Endothelial cell of umbilical vein (primary cell): ENCODE results near the gene SPO11. TPM values are rescaled to one million over a fixed set of nuclear protein-coding genes. Genes with fewer than 3 reads are reported as not detected.

Experiments
- BruUV-seq: library from RNA; stranded (reverse); fragments of 400-500 nt; replicated peaks from 2 replicates; lab custom pipeline; 2021; lab: Mats Ljungman, UMichigan
- CTCF ChIA-PET: fragments of 300-600, 350-600 bp; sonication (Branson Sonifier 250); formaldehyde crosslinking; loops from one replicate; lab custom pipeline; 2021; ENCODE audit warnings: antibody characterized with exemption, inconsistent platforms; lab: Charles Lee
- POLR2A ChIA-PET: fragments of 300-600, 350-600 bp; sonication (Branson Sonifier 250); formaldehyde crosslinking; loops from one replicate; lab custom pipeline; 2021; ENCODE audit warnings: antibody characterized with exemption, inconsistent platforms; lab: Charles Lee
- DNase-seq: peaks from one replicate; pipeline ENCODE4 v3.0.0-alpha.2; 2011; ENCODE audit warnings: low read depth, low spot score
- FAIRE-seq: peaks from 2 replicates; lab custom pipeline; 2011; peaks lifted over from hg19 to GRCh38; lab: Jason Lieb, UNC
- H2AFZ ChIP-seq: 2 replicates; pipeline ENCODE4 v1.6.0; 2012; ENCODE audit warnings: low read depth, low read length, control low read depth, inconsistent platforms
- H3K27ac ChIP-seq: 2 replicates; pipeline ENCODE4 v1.5.1; 2011; ENCODE audit warnings: low read depth, mild to moderate bottlenecking, control low read depth, low read length, moderate library complexity; ENCODE audit not compliant: insufficient read depth
- H3K27me3 ChIP-seq, 2 experiments: 2 replicates each; pipeline versions ENCODE4 v1.6.0 to v1.6.1; 2011; ENCODE audit warnings: low read length in 2 of 2, mixed read lengths in 1 of 2; ENCODE audit not compliant: control insufficient read depth in 2 of 2, insufficient read depth in 2 of 2
- H3K36me3 ChIP-seq, 2 experiments: 2 replicates in 1 of 2; 3 replicates in 1 of 2; pipeline ENCODE4 v1.5.1; 2011; ENCODE audit warnings: low read length in 2 of 2, mild to moderate bottlenecking in 1 of 2, moderate library complexity in 1 of 2; ENCODE audit not compliant: control insufficient read depth in 2 of 2, insufficient read depth in 2 of 2; ENCODE audit errors: extremely low read depth in 1 of 2
- H3K4me1 ChIP-seq: 3 replicates; pipeline ENCODE4 v1.5.1; 2011; ENCODE audit warnings: mild to moderate bottlenecking, low read length; ENCODE audit not compliant: control insufficient read depth, insufficient read depth; ENCODE audit errors: extremely low read depth
- H3K4me2 ChIP-seq: 2 replicates; pipeline ENCODE4 v1.6.1; 2011; ENCODE audit warnings: low read length, control low read depth, mixed read lengths; ENCODE audit not compliant: insufficient read depth
- H3K4me3 ChIP-seq, 3 experiments: fragments of 200-600 bp in 1 of 3; sonication (generic), shearing (Covaris generic) in 1 of 3; replicated peaks in 1 of 3; 2 replicates each; pipeline ENCODE4 v1.5.1; 2011 to 2016; ENCODE audit warnings: control low read depth in 3 of 3, low read length in 3 of 3, mild to moderate bottlenecking in 2 of 3, inconsistent platforms in 1 of 3, low read depth in 1 of 3, moderate library complexity in 1 of 3; ENCODE audit not compliant: insufficient read depth in 1 of 3
- H3K79me2 ChIP-seq: 2 replicates; pipeline ENCODE4 v1.6.0; 2012; ENCODE audit warnings: low read length, inconsistent platforms; ENCODE audit not compliant: control insufficient read depth, insufficient read depth
- H3K9ac ChIP-seq: replicated peaks from 2 replicates; pipeline ENCODE3; 2011; ENCODE audit warnings: low read length, control low read depth; ENCODE audit not compliant: insufficient read depth; ENCODE audit errors: extremely low read depth
- H3K9me1 ChIP-seq: replicated peaks from 3 replicates; pipeline ENCODE4 v1.6.0; 2011; ENCODE audit warnings: mild to moderate bottlenecking, low read length; ENCODE audit not compliant: control insufficient read depth, insufficient read depth; ENCODE audit errors: extremely low read depth
- H3K9me3 ChIP-seq: replicated peaks from 2 replicates; pipeline ENCODE4 v1.5.1; 2012; ENCODE audit warnings: low read length, inconsistent platforms; ENCODE audit not compliant: control insufficient read depth, insufficient read depth
- H4K20me1 ChIP-seq: replicated peaks from 2 replicates; pipeline ENCODE3; 2011; ENCODE audit warnings: mild to moderate bottlenecking, low read length; ENCODE audit not compliant: control insufficient read depth, insufficient read depth; ENCODE audit errors: extremely low read depth
- EZH2 ChIP-seq: IDR thresholded peaks from 2 replicates; pipeline ENCODE4 v1.6.1; 2012; ENCODE audit warnings: borderline replicate concordance, low read depth, mild to moderate bottlenecking, moderate library complexity, low read length, inconsistent platforms; ENCODE audit not compliant: severe bottlenecking
- FOS ChIP-seq: IDR thresholded peaks from 2 replicates; pipeline ENCODE4 v1.6.1; 2011; ENCODE audit warnings: mild to moderate bottlenecking, low read length, moderate library complexity, borderline replicate concordance; ENCODE audit not compliant: insufficient read depth
- GATA2 ChIP-seq: IDR thresholded peaks from 2 replicates; pipeline ENCODE4 v1.7.0; 2011; ENCODE audit warnings: low read depth, mild to moderate bottlenecking, moderate library complexity, mixed read lengths, low read length; ENCODE audit not compliant: insufficient read length, insufficient read depth
- MYC ChIP-seq: IDR thresholded peaks from one replicate; pipeline ENCODE4 v1.6.1; 2011; ENCODE audit warnings: mild to moderate bottlenecking, low read depth, low read length
- POLR2A ChIP-seq: IDR thresholded peaks from 2 replicates; pipeline ENCODE4 v1.6.1; 2012; ENCODE audit warnings: low read depth, mild to moderate bottlenecking, control low read depth, low read length
- dilution Hi-C: fragments of 300-500 bp; cut with MboI; formaldehyde crosslinking; loops from one replicate; pipeline ENCODE4 v1.15.0; 2019; ENCODE audit warnings: low sequenced_read_pairs; ENCODE audit not compliant: extremely low pct_ligation_motif_present
- intact Hi-C: fragments of 100-400 bp; cut with micrococcal nuclease; formaldehyde crosslinking; loops from one replicate; pipeline ENCODE4 v1.10.0; 2022
- polyA plus RNA-seq, 4 experiments: library from polyadenylated mRNA; depleted of rRNA in 3 of 4; stranded (reverse) in 3 of 4; unstranded in 1 of 4; fragments of >200 nt; gene quantifications; 2 replicates each; pipeline versions ENCODE4 v1.2.1 to v1.2.3, GENCODE V29; 2011 to 2012; ENCODE audit warnings: missing spikeins in 1 of 4
- total RNA-seq: library from RNA; stranded (reverse); gene quantifications from 2 replicates; pipeline ENCODE4 v1.2.3, GENCODE V29; 2021
- TF ChIP-seq, protein P1 (sequence below), 2 donors: IDR thresholded peaks; 1 replicate in 1 of 2; 2 replicates in 1 of 2; pipeline ENCODE4 v1.5.1; 2011; ENCODE audit warnings: low read length in 2 of 2, mild to moderate bottlenecking in 2 of 2, moderate library complexity in 2 of 2, control low read depth in 1 of 2, inconsistent platforms in 1 of 2, low read depth in 1 of 2; ENCODE audit not compliant: insufficient read depth in 1 of 2; ENCODE audit errors: extremely low read depth in 1 of 2
- TF ChIP-seq, protein P2 (sequence below): IDR thresholded peaks from 2 replicates; pipeline ENCODE4 v1.6.1; 2011; ENCODE audit not compliant: insufficient read depth, insufficient read length

Gene SPO11
- total and polyA plus RNA-seq, 2 donors (not counting 3 experiments of a cell fraction or from before 2014, with no cell fraction given): not detected

DNA sequence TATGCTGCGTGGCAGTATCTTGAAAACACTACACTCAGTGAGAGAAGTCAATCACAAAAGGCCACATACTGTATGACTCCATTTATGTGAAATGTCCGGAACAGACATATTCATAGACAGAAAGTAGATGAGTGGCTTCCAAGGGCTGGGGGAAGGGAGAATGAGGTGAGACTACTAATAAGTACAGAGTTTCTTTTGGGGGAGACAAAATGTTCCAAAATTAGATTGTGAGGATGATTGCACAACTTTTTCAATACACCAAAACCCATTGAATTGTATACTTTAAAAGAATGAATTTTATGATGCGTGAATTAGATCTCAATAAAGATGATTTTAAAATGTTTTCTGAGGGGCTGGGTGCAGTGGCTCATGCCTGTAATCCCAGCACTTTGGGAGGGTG, 9.2 kb upstream of the SPO11 start:
- no peak overlapping the region for H2AFZ ChIP-seq
- H3K9me1 ChIP-seq: no peaks in the 10 kb centered on the region
- ChIA-PET POLR2A (no interaction called here), CTCF (interaction anchor here (1.2 kb wide), 1 partner anchor 12 kb away, joined by 3 read pairs; no protein-coding TSS in a partner anchor)
- no peak overlapping the region for H3K4me3 ChIP-seq
- H3K27me3 ChIP-seq: no peaks in the 10 kb centered on the region
- intact Hi-C loops (no loop called here), dilution Hi-C loops (no loop called here)
- H3K9me3 ChIP-seq: no peaks in the 10 kb centered on the region
- H3K36me3 ChIP-seq: no peaks in the 10 kb centered on the region
- DNase-seq (no peak), FAIRE-seq (no peak)
- H3K27ac ChIP-seq: no peak overlapping the region
- no peak overlapping the region for H3K9ac ChIP-seq
- no peak overlapping the region for H3K4me2 ChIP-seq
- no peaks in the 10 kb centered on the region for H3K4me1 ChIP-seq
- BruUV-seq: no TSS peak
- TF ChIP-seq, protein P1, sequence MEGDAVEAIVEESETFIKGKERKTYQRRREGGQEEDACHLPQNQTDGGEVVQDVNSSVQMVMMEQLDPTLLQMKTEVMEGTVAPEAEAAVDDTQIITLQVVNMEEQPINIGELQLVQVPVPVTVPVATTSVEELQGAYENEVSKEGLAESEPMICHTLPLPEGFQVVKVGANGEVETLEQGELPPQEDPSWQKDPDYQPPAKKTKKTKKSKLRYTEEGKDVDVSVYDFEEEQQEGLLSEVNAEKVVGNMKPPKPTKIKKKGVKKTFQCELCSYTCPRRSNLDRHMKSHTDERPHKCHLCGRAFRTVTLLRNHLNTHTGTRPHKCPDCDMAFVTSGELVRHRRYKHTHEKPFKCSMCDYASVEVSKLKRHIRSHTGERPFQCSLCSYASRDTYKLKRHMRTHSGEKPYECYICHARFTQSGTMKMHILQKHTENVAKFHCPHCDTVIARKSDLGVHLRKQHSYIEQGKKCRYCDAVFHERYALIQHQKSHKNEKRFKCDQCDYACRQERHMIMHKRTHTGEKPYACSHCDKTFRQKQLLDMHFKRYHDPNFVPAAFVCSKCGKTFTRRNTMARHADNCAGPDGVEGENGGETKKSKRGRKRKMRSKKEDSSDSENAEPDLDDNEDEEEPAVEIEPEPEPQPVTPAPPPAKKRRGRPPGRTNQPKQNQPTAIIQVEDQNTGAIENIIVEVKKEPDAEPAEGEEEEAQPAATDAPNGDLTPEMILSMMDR (IDR thresholded peaks at IDR 0.05; ENCODE audit: extremely low read depth in 1 of 2, insufficient read depth in 1 of 2, low read depth in 1 of 2, low read length in 2 of 2): no peak
- TF ChIP-seq, protein P2, sequence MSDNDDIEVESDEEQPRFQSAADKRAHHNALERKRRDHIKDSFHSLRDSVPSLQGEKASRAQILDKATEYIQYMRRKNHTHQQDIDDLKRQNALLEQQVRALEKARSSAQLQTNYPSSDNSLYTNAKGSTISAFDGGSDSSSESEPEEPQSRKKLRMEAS: no peak
- TF ChIP-seq EZH2 (no peak), MYC (no peak), FOS (no peak)
- H4K20me1 ChIP-seq: no peaks in the 10 kb centered on the region
- H3K79me2 ChIP-seq: no peaks in the 10 kb centered on the region

DNA sequence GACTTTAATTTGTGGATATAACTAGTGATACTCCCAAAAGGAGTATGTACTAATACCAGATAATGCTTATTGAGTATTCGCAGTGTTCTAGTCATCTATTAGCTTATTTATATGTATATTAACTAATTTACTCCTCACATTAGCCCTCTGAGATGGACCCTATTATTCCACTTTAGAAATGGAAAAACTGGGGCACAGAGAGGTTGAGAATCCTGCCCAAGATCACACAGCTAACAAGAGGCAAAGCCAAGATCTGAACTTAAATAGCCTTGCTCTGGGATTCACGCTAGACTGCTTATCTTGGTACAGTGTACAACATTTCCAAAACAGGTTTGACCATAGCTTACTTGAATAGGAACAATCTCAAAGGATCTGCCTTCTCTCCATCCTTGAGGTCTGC, 8.5 kb upstream of the SPO11 start:
- dilution Hi-C loops: no loop called here
- Histone ChIP-seq H3K79me2 (no peaks in the 10 kb centered on the region), H3K9me3 (no peaks in the 10 kb centered on the region), H4K20me1 (no peaks in the 10 kb centered on the region), H3K4me1 (no peaks in the 10 kb centered on the region), H3K27me3 (no peaks in the 10 kb centered on the region), H3K4me2 (no peak overlapping the region), H3K27ac (no peak overlapping the region), H3K4me3 (no peak overlapping the region), H3K9ac (no peak overlapping the region), H2AFZ (no peak overlapping the region), H3K36me3 (no peaks in the 10 kb centered on the region), H3K9me1 (no peaks in the 10 kb centered on the region)
- intact Hi-C loops: no loop called here
- BruUV-seq: no TSS peak
- DNase-seq: no peak
- POLR2A ChIA-PET: no interaction called here
- FAIRE-seq: no peak
- no peak for TF ChIP-seq GATA2
- no peak for TF ChIP-seq POLR2A
- no peak for TF ChIP-seq MYC
- CTCF ChIA-PET: interaction anchor here (1.2 kb wide), 1 partner anchor 11 kb away, joined by 3 read pairs; no protein-coding TSS in a partner anchor
